HG02885 (cell line): ENCODE measurements around the gene R3HDM2.
A peak's percentile ranks its signal among the peaks of the same experiment; 100 is the strongest.

ENCODE experiments used
- ATAC-seq: cut with Tn5 transposase; IDR thresholded peaks from one replicate; pipeline ENCODE4 v1.9.1; 2021; ENCODE audit warnings: mild to moderate bottlenecking; ENCODE audit not compliant: unreplicated experiment, poor library complexity

The R3HDM2 gene

GRCh38 chr12:57235017-57235727, 195.7 kb downstream of the R3HDM2 start:
- ATAC-seq: no peak

- no peak for ATAC-seq
Observed at GRCh38 chr12:57234571-57235016, 196.2 kb downstream of the R3HDM2 start.

GRCh38 chr12:57234233-57234570, 196.6 kb downstream of the R3HDM2 start:
- no peak for ATAC-seq

GRCh38 chr12:57233357-57234232, 197.2 kb downstream of the R3HDM2 start:
- ATAC-seq: no peak

GRCh38 chr12:57232156-57232756, 198.6 kb downstream of the R3HDM2 start:
- ATAC-seq: no peak

- no peak for ATAC-seq
Observed at GRCh38 chr12:57231276-57232021, 199.4 kb downstream of the R3HDM2 start.

- ATAC-seq: no peak
Observed at GRCh38 chr12:57230381-57231155, 200.3 kb downstream of the R3HDM2 start.

- peak; percentile 68 for ATAC-seq
Observed at GRCh38 chr12:57229634-57230380, 201.0 kb downstream of the R3HDM2 start, which contains the start of gene SHMT2. Gene SHMT2, plus strand, starts transcription at chr12:57229711. Its CDS starts 68 bp downstream, at chr12:57229779.

- peak; percentile 11 for ATAC-seq
Observed at GRCh38 chr12:57229046-57229633, 201.7 kb downstream of the R3HDM2 start.

- ATAC-seq: no peak
Observed at GRCh38 chr12:57227315-57228115, 203.3 kb downstream of the R3HDM2 start.

GRCh38 chr12:57226588-57227314, 204.1 kb downstream of the R3HDM2 start:
- ATAC-seq: no peak

- ATAC-seq: no peak
Observed at GRCh38 chr12:57225680-57226210, 205.1 kb downstream of the R3HDM2 start.

GRCh38 chr12:57224973-57225679, 205.7 kb downstream of the R3HDM2 start:
- ATAC-seq: no peak

GRCh38 chr12:57224278-57224972, 206.4 kb downstream of the R3HDM2 start:
- no peak for ATAC-seq
